NCI-H2171 treated with DMSO at 0.1 percent for 48 hours (cell line): ENCODE data around the gene STAB2.
A peak's percentile ranks its signal among the peaks of the same experiment; 100 is the strongest.

Source experiments
- DNase-seq: peaks from one replicate; lab custom pipeline; 2025; lab: John Stamatoyannopoulos, UW

Gene STAB2

GRCh38 chr12:103779410-103780092 lies 192.5 kb downstream of the STAB2 start:
- DNase-seq: peak; percentile 79

GRCh38 chr12:103780093-103780440 lies 193.0 kb downstream of the STAB2 start:
- no peak for DNase-seq

GRCh38 chr12:103780992-103781391 lies 193.9 kb downstream of the STAB2 start:
- DNase-seq: peak; percentile 86

- no peak for DNase-seq
Measured at GRCh38 chr12:103782399-103782798, 195.3 kb downstream of the STAB2 start.

- DNase-seq: peak; percentile 9
Measured at GRCh38 chr12:103783744-103784664, 196.9 kb downstream of the STAB2 start.

- DNase-seq: no peak
Measured at GRCh38 chr12:103785243-103786031, 198.4 kb downstream of the STAB2 start.

- no peak for DNase-seq
Measured at GRCh38 chr12:103786201-103786600, 199.1 kb downstream of the STAB2 start.

GRCh38 chr12:103791350-103791920 lies 204.4 kb downstream of the STAB2 start:
- no peak for DNase-seq

- DNase-seq: no peak
Measured at GRCh38 chr12:103793046-103793445, 206.0 kb downstream of the STAB2 start.

- no peak for DNase-seq
Measured at GRCh38 chr12:103793512-103794045, 206.5 kb downstream of the STAB2 start.

GRCh38 chr12:103794309-103795213 lies 207.5 kb downstream of the STAB2 start:
- no peak for DNase-seq

- no peak for DNase-seq
Measured at GRCh38 chr12:103798586-103798985, 211.5 kb downstream of the STAB2 start.

GRCh38 chr12:103799504-103799856 lies 212.4 kb downstream of the STAB2 start:
- DNase-seq: no peak

- peak; percentile 87 for DNase-seq
Measured at GRCh38 chr12:103799857-103800771, 213.0 kb downstream of the STAB2 start.

- no peak for DNase-seq
Measured at GRCh38 chr12:103801709-103802585, 214.9 kb downstream of the STAB2 start.

GRCh38 chr12:103802586-103802886 lies 215.5 kb downstream of the STAB2 start:
- no peak for DNase-seq

GRCh38 chr12:103803847-103804246 lies 216.8 kb downstream of the STAB2 start:
- no peak for DNase-seq

- no peak for DNase-seq
Measured at GRCh38 chr12:103805655-103806360, 218.7 kb downstream of the STAB2 start.
